K562 (cell line): ENCODE data around the gene TMEM209. TPM values are rescaled to one million over a fixed set of nuclear protein-coding genes. Genes with fewer than 3 reads are reported as not detected.

ENCODE experiments used
- ATAC-seq: fragments of 200-7000 bp; cut with Tn5 transposase; 3 replicates; pipeline ENCODE4 v1.9.1; 2020; ENCODE audit warnings: moderate library complexity
- BruUV-seq: library from RNA; stranded (reverse); fragments of 400-500 nt; replicated peaks from 2 replicates; lab custom pipeline; 2021; lab: Mats Ljungman, UMichigan
- CTCF ChIA-PET: fragments of 300-600 bp; formaldehyde crosslinking; extraction: SDS; loops from one replicate; lab custom pipeline; 2021; ENCODE audit warnings: low intra/inter-chr PET ratio; lab: Yijun Ruan, JAX
- POLR2A ChIA-PET: fragments of 300-600, 350-650 bp; sonication (Branson Sonifier 250); formaldehyde crosslinking; extraction: SDS; loops from one replicate; lab custom pipeline; 2021; ENCODE audit warnings: antibody characterized with exemption, inconsistent platforms; lab: Yijun Ruan, JAX
- DNase-seq, 4 experiments: peaks; one replicate each; pipeline versions ENCODE4 v3.0.0 to v3.0.0-alpha.2; 2011 to 2018; ENCODE audit warnings: low spot score in 3 of 4, mixed read lengths in 3 of 4; ENCODE audit errors: extremely low read depth in 1 of 4
- FAIRE-seq: peaks from 2 replicates; lab custom pipeline; 2011; peaks lifted over from hg19 to GRCh38; lab: Jason Lieb, UNC
- H2AFZ ChIP-seq: 2 replicates; pipeline ENCODE4 v1.6.0; 2011; ENCODE audit warnings: low read depth, low read length, control low read depth, inconsistent platforms
- H3K27ac ChIP-seq: fragments of 200-600 bp; 3 replicates; pipeline ENCODE4 v1.8.0; 2011; ENCODE audit warnings: low read depth, mild to moderate bottlenecking, control low read depth, inconsistent platforms, low read length, moderate library complexity, mixed read lengths; ENCODE audit errors: extremely low read depth
- H3K27me3 ChIP-seq, 2 experiments: fragments of 300-600 bp in 1 of 2; 2 replicates in 1 of 2; 3 replicates in 1 of 2; pipeline versions ENCODE4 v1.6.0 to v1.8.0; 2011; ENCODE audit warnings: inconsistent platforms in 2 of 2, low read length in 2 of 2, mild to moderate bottlenecking in 1 of 2, mixed read lengths in 1 of 2, moderate library complexity in 1 of 2; ENCODE audit not compliant: control insufficient read depth in 2 of 2, insufficient read depth in 2 of 2
- H3K36me3 ChIP-seq: fragments of 300-600 bp; 3 replicates; pipeline ENCODE4 v1.8.0; 2011; ENCODE audit warnings: mild to moderate bottlenecking, low read length, inconsistent platforms; ENCODE audit not compliant: control insufficient read depth, insufficient read depth
- H3K4me1 ChIP-seq, 2 experiments: fragments of 200-600 bp in 1 of 2; replicated peaks in 1 of 2; 2 replicates in 1 of 2; 3 replicates in 1 of 2; pipeline versions ENCODE4 v1.5.1 to v1.8.0; 2011; ENCODE audit warnings: inconsistent platforms in 2 of 2, low read length in 2 of 2, mild to moderate bottlenecking in 1 of 2, mixed read lengths in 1 of 2, moderate library complexity in 1 of 2; ENCODE audit not compliant: control insufficient read depth in 2 of 2, insufficient read depth in 2 of 2
- H3K4me2 ChIP-seq: 2 replicates; pipeline ENCODE4 v1.6.1; 2011; ENCODE audit warnings: low read length, control low read depth, inconsistent platforms, mixed read lengths; ENCODE audit not compliant: insufficient read depth
- H3K4me3 ChIP-seq: fragments of 200-600 bp; sonication (generic), shearing (Covaris generic); 2 replicates; pipeline ENCODE4 v1.5.1; 2016; ENCODE audit warnings: control low read depth, inconsistent platforms
- H3K79me2 ChIP-seq: fragments of 200-600 bp; 3 replicates; pipeline ENCODE4 v1.8.0; 2011; ENCODE audit warnings: low read length, inconsistent platforms; ENCODE audit not compliant: control insufficient read depth, insufficient read depth
- H3K9ac ChIP-seq, 2 experiments: 2 replicates each; pipeline versions ENCODE4 v1.6.0 to v1.6.1; 2011; ENCODE audit warnings: low read depth in 2 of 2, low read length in 2 of 2, control low read depth in 1 of 2, inconsistent platforms in 1 of 2, mild to moderate bottlenecking in 1 of 2, mixed read lengths in 1 of 2; ENCODE audit not compliant: insufficient read depth in 1 of 2
- H3K9me1 ChIP-seq: one replicate; pipeline ENCODE4 v1.6.0; 2011; ENCODE audit warnings: inconsistent platforms, mild to moderate bottlenecking, low read length, moderate library complexity; ENCODE audit not compliant: control insufficient read depth, insufficient read depth
- H3K9me3 ChIP-seq: replicated peaks from 2 replicates; pipeline ENCODE4 v1.5.1; 2011; ENCODE audit warnings: low read depth, low read length, inconsistent platforms; ENCODE audit not compliant: control insufficient read depth, insufficient read depth
- H4K20me1 ChIP-seq: replicated peaks from 2 replicates; pipeline ENCODE4 v1.6.1; 2011; ENCODE audit warnings: low read length, inconsistent platforms, mixed read lengths; ENCODE audit not compliant: control insufficient read depth, insufficient read depth
- DNMT1 ChIP-seq: fragments of 450-650 bp; IDR thresholded peaks from 2 replicates; pipeline ENCODE4 v1.6.1; 2016; ENCODE audit warnings: antibody characterized with exemption, mild to moderate bottlenecking
- IFI16 ChIP-seq: fragments of 250-450 bp; sonication (Bioruptor Pico); IDR thresholded peaks from 2 replicates; pipeline ENCODE4 v2.1.2; 2022; ENCODE audit warnings: mild to moderate bottlenecking, inconsistent platforms
- ILK ChIP-seq: fragments of 450-650 bp; IDR thresholded peaks from 2 replicates; pipeline ENCODE4 v1.6.1; 2016; ENCODE audit warnings: missing genetic modification characterization, low read depth, mild to moderate bottlenecking, missing compliant biosample characterization, moderate library complexity, borderline replicate concordance
- KLF1 ChIP-seq: fragments of 450-650 bp; IDR thresholded peaks from 2 replicates; pipeline ENCODE4 v1.6.1; 2016; ENCODE audit warnings: missing genetic modification characterization, missing compliant biosample characterization
- NR2C1 ChIP-seq, 2 experiments: fragments of 450-650 bp; IDR thresholded peaks; 2 replicates each; pipeline ENCODE4 v1.6.1; 2017; ENCODE audit warnings: mild to moderate bottlenecking in 2 of 2, antibody characterized with exemption in 1 of 2, inconsistent platforms in 1 of 2, missing compliant biosample characterization in 1 of 2, missing genetic modification characterization in 1 of 2
- NR2F6 ChIP-seq: fragments of 450-650 bp; formaldehyde crosslinking; IDR thresholded peaks from 2 replicates; pipeline ENCODE4 v1.4.0; 2020; ENCODE audit warnings: mild to moderate bottlenecking
- PATZ1 ChIP-seq: fragments of 250-450 bp; sonication (Bioruptor Pico); IDR thresholded peaks from 2 replicates; pipeline ENCODE4 v1.5.0; 2020; ENCODE audit warnings: mild to moderate bottlenecking, borderline replicate concordance
- SUPT5H ChIP-seq: fragments of 450-650 bp; IDR thresholded peaks from 2 replicates; pipeline ENCODE4 v1.6.1; 2016
- TBL1XR1 ChIP-seq, 2 experiments: IDR thresholded peaks; 2 replicates each; pipeline ENCODE4 v1.6.1; 2012; ENCODE audit warnings: improper control_type of control experiment in 2 of 2, low read length in 2 of 2, mild to moderate bottlenecking in 1 of 2
- ZC3H8 ChIP-seq: fragments of 450-650 bp; IDR thresholded peaks from 2 replicates; pipeline ENCODE4 v1.6.1; 2017
- ZNF778 ChIP-seq: fragments of 450-650 bp; formaldehyde crosslinking; IDR thresholded peaks from 2 replicates; pipeline ENCODE4 v1.4.0; 2020; ENCODE audit warnings: mild to moderate bottlenecking, moderate library complexity
- ZZZ3 ChIP-seq: fragments of 450-650 bp; IDR thresholded peaks from 2 replicates; pipeline ENCODE4 v1.6.1; 2016; ENCODE audit warnings: antibody characterized with exemption, mild to moderate bottlenecking, moderate library complexity
- WGBS: fragments of 100-300 bp; shearing (Covaris generic); methylation state at CpG from one replicate; pipeline ENCODE4 v1.1.6; 2016; ENCODE audit warnings: low coverage, mixed read lengths; ENCODE audit not compliant: insufficient coverage; ENCODE audit errors: missing lambda C conversion rate; 5-methylcytosine and 5-hydroxymethylcytosine counted together
- in situ Hi-C: fragments of 300-500 bp; cut with MboI; formaldehyde crosslinking; loops from 4 replicates; pipeline ENCODE4 v1.15.0; 2018; ENCODE audit warnings: inconsistent platforms, mixed read lengths
- intact Hi-C: fragments of 100-400 bp; cut with micrococcal nuclease; formaldehyde crosslinking; loops from 2 replicates; pipeline ENCODE4 v1.14.2; 2022
- polyA plus RNA-seq, 8 experiments: library from polyadenylated mRNA; depleted of rRNA in 4 of 8; stranded (reverse) in 5 of 8; unstranded in 3 of 8; fragments of >200 nt; fragmentation: Nextera tagmentation in 2 of 8; fragmentation: Illumina TruSeq in 1 of 8; extraction: Ambion mirVana in 2 of 8; extraction: Trizol in 1 of 8; gene quantifications; 2 replicates each; pipeline versions ENCODE4 v1.2.1 to v1.2.3, GENCODE V29; 2011 to 2014; ENCODE audit warnings: inconsistent platforms in 1 of 8, missing spikeins in 1 of 8
- total RNA-seq, 7 experiments: library from RNA; depleted of rRNA in 6 of 7; stranded (reverse); fragments of >200 nt in 6 of 7; fragmentation: Illumina TruSeq in 2 of 7; extraction: Trizol in 2 of 7; gene quantifications; 2 replicates each; pipeline versions ENCODE4 v1.2.1 to v1.2.3, GENCODE V29; 2011 to 2021; ENCODE audit warnings: low replicate concordance in 1 of 7
- TF ChIP-seq, protein P1 (sequence below): fragments of 250-450 bp; sonication (Bioruptor Pico); IDR thresholded peaks from 2 replicates; pipeline ENCODE4 v1.4.0; 2020
- TF ChIP-seq, protein P2 (sequence below): IDR thresholded peaks from 3 replicates; pipeline ENCODE4 v1.6.1; 2011; ENCODE audit warnings: borderline replicate concordance, mild to moderate bottlenecking, moderate library complexity; ENCODE audit not compliant: insufficient read length; ENCODE audit errors: extremely low read depth

TMEM209 gene
- total and polyA plus RNA-seq, 9 of the 15 experiments (the other 6 are each of a cell fraction or from before 2014, with no cell fraction given), result 36.8 to 116 (median 76.6) TPM

DNA sequence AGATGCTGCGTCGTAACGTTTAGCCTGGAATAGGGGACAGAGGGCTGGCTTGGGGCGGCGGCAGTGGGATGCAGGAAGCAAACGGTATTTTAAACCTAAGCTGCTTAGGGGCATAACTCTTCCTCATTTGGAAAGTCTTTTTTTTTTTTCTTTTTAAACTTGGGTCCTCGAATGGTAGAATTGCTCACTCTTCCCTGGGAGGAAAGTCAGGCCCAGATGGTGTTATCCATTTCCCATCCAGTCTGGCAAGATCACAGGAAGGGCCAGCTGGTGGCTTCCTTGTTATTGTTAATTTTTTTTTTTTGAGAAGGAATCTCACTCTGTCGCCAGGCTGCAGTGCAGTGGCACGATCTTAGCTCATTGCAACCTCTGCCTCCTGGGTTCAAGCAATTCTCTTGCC, 56.6 kb downstream of the TMEM209 start:
- no peak for DNase-seq
- in situ Hi-C loops (no loop called here), intact Hi-C loops (no loop called here)
- Histone ChIP-seq H3K27me3 (no peaks in the 10 kb centered on the region; a peak in 1 of 5 replicates), H3K4me1 (peaks cover 18 to 57% of the 10 kb centered on the region in 2 experiments), H3K4me3 (no peak overlapping the region), H3K4me2 (no peak overlapping the region), H3K9ac (no peak overlapping the region), H3K79me2 (no peaks in the 10 kb centered on the region), H3K27ac (no peak overlapping the region), H2AFZ (no peak overlapping the region; the same call in 1 of the 2 replicates), H3K36me3 (no peaks in the 10 kb centered on the region; the same call in 2 of the 3 replicates), H3K9me3 (peaks cover 5% of the 10 kb centered on the region; the same call in 1 of the 2 replicates), H3K9me1 (no peaks in the 10 kb centered on the region), H4K20me1 (no peaks in the 10 kb centered on the region)
- FAIRE-seq, result no peak
- 75% methylated on average over 9 of the region's 9 CpGs for WGBS
- POLR2A ChIA-PET, result interaction anchor here (1.4 kb wide), 1 partner anchor 13 kb away, joined by 5 read pairs; no protein-coding TSS in a partner anchor
- no peak for TF ChIP-seq TBL1XR1 (IDR thresholded peaks at IDR 0.05; ENCODE audit: low read length in 2 of 2)
- no peak for TF ChIP-seq DNMT1
- TF ChIP-seq, protein P1, sequence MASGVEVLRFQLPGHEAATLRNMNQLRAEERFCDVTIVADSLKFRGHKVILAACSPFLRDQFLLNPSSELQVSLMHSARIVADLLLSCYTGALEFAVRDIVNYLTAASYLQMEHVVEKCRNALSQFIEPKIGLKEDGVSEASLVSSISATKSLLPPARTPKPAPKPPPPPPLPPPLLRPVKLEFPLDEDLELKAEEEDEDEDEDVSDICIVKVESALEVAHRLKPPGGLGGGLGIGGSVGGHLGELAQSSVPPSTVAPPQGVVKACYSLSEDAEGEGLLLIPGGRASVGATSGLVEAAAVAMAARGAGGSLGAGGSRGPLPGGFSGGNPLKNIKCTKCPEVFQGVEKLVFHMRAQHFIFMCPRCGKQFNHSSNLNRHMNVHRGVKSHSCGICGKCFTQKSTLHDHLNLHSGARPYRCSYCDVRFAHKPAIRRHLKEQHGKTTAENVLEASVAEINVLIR (CRISPR knock-in tag), result no peak
- TF ChIP-seq KLF1 (tag), result no peak
- no peak for TF ChIP-seq NR2C1 (IDR thresholded peaks at IDR 0.05)
- no peak for TF ChIP-seq NR2C1 (tag; IDR thresholded peaks at IDR 0.05)
- TF ChIP-seq, protein P2, sequence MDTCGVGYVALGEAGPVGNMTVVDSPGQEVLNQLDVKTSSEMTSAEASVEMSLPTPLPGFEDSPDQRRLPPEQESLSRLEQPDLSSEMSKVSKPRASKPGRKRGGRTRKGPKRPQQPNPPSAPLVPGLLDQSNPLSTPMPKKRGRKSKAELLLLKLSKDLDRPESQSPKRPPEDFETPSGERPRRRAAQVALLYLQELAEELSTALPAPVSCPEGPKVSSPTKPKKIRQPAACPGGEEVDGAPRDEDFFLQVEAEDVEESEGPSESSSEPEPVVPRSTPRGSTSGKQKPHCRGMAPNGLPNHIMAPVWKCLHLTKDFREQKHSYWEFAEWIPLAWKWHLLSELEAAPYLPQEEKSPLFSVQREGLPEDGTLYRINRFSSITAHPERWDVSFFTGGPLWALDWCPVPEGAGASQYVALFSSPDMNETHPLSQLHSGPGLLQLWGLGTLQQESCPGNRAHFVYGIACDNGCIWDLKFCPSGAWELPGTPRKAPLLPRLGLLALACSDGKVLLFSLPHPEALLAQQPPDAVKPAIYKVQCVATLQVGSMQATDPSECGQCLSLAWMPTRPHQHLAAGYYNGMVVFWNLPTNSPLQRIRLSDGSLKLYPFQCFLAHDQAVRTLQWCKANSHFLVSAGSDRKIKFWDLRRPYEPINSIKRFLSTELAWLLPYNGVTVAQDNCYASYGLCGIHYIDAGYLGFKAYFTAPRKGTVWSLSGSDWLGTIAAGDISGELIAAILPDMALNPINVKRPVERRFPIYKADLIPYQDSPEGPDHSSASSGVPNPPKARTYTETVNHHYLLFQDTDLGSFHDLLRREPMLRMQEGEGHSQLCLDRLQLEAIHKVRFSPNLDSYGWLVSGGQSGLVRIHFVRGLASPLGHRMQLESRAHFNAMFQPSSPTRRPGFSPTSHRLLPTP, result no peak
- no peak for TF ChIP-seq PATZ1 (CRISPR knock-in tag)
- no peak for TF ChIP-seq ZC3H8
- TF ChIP-seq IFI16 (CRISPR knock-in tag), result no peak
- no peak for TF ChIP-seq NR2F6 (CRISPR knock-in tag)
- no peak for TF ChIP-seq SUPT5H
- TF ChIP-seq ZNF778 (CRISPR knock-in tag), result no peak
- no peak for TF ChIP-seq ILK (tag)
- no peak for TF ChIP-seq ZZZ3
- no peak for ATAC-seq
- CTCF ChIA-PET, result interaction anchor here (0.6 kb wide), 1 partner anchor 411 kb away, joined by 5 read pairs; no protein-coding TSS in a partner anchor
- no TSS peak for BruUV-seq
